ENCODE results near the gene RTEL1. TPM values are rescaled to one million over a fixed set of nuclear protein-coding genes. Genes with fewer than 3 reads are reported as not detected.
A peak's percentile ranks its signal among the peaks of the same experiment; 100 is the strongest.

RTEL1 gene
- total RNA-seq, 5 donors from 2014 or later (not counting 1 experiment from before 2014, with no cell fraction given) = 30.7 to 41.6 (median 36.8) TPM

GRCh38 chr20:63653041-63653973 lies 4.8 kb upstream of the RTEL1 start, which contains the start of gene STMN3:
Gene STMN3, minus strand, starts transcription at chr20:63653424. Its CDS starts 79 bp downstream, at chr20:63653345.
- ChIA-PET CTCF (interaction anchor here in 1 of 2 donors (1.1 kb wide), 1 partner anchor 12 kb away, joined by 8 read pairs; no protein-coding TSS in a partner anchor), POLR2A (no interaction called here)
- Histone ChIP-seq H3K9me3 (no peaks in the 10 kb centered on the region), H3K27me3 (replicated peaks in 1 of 2; ENCODE audit: control insufficient read depth in 2 of 2, extremely low read depth in 1 of 2, insufficient read depth in 2 of 2, low read length in 1 of 2) (peaks cover 0 to 5% of the 10 kb centered on the region in 2 experiments), H3K36me3 (ENCODE audit: control insufficient read depth in 2 of 2, extremely low read depth in 1 of 2, insufficient read depth in 1 of 2, low read length in 1 of 2) (peaks cover 0 to 3% of the 10 kb centered on the region in 2 donors), H3K4me3 (ENCODE audit: control insufficient read depth in 1 of 2, extremely low read depth in 1 of 2, low read length in 1 of 2) (peak within 1 kb of the TSS; percentile 69 to 74), H3K4me1 (ENCODE audit: control insufficient read depth in 1 of 2, extremely low read depth in 1 of 2, insufficient read depth in 2 of 2, low read length in 2 of 2) (peaks cover 13 to 57% of the 10 kb centered on the region in 2 experiments), H3K27ac (ENCODE audit: low read length) (peak within 1 kb of the TSS; percentile 38)
- Mint-ChIP-seq H3K4me3 (peak within 1 kb of the TSS; percentile 74 to 96 (median 78)), H3K9me3 (no peaks in the 10 kb centered on the region), H3K27me3 (no peaks in the 10 kb centered on the region), H3K4me1 (peaks cover 27 to 34% (median 32%) of the 10 kb centered on the region in 3 donors), H3K27ac (peak within 1 kb of the TSS; percentile 80 to 83), H3K36me3 (no peaks in the 10 kb centered on the region)
- WGBS (ENCODE audit: insufficient coverage) = under 1% methylated on average over 43 of the region's 73 CpGs
- peak in 33 of 35 experiments; percentile 26 to 77 (median 55) for DNase-seq
- ATAC-seq (replicated peaks in 1 of 4) = peak; percentile 43 to 53 (median 50)

GRCh38 chr20:63653974-63654668 lies 4.0 kb upstream of the RTEL1 start:
- Histone ChIP-seq H3K36me3 (ENCODE audit: control insufficient read depth in 2 of 2, extremely low read depth in 1 of 2, insufficient read depth in 1 of 2, low read length in 1 of 2) (no peaks in the 10 kb centered on the region), H3K27me3 (replicated peaks in 1 of 2; ENCODE audit: control insufficient read depth in 2 of 2, extremely low read depth in 1 of 2, insufficient read depth in 2 of 2, low read length in 1 of 2) (peaks cover 0 to 5% of the 10 kb centered on the region in 2 experiments), H3K27ac (ENCODE audit: low read length) (peak overlapping the region; percentile 38), H3K9me3 (no peaks in the 10 kb centered on the region), H3K4me3 (ENCODE audit: control insufficient read depth in 1 of 2, extremely low read depth in 1 of 2, low read length in 1 of 2) (peak overlapping the region; percentile 69 to 74), H3K4me1 (ENCODE audit: control insufficient read depth in 1 of 2, extremely low read depth in 1 of 2, insufficient read depth in 2 of 2, low read length in 2 of 2) (peaks cover 13 to 59% of the 10 kb centered on the region in 2 experiments)
- Mint-ChIP-seq H3K27ac (peak overlapping the region; percentile 80 to 83), H3K27me3 (no peaks in the 10 kb centered on the region), H3K4me1 (peaks cover 32 to 41% (median 40%) of the 10 kb centered on the region in 3 donors), H3K9me3 (no peaks in the 10 kb centered on the region), H3K4me3 (peak overlapping the region; percentile 63 to 83 (median 74)), H3K36me3 (no peaks in the 10 kb centered on the region)
- DNase-seq (no peak), ATAC-seq (replicated peaks in 1 of 4) (no peak)
- CTCF ChIA-PET = interaction anchor here (0.6 to 1.1 kb wide), 2 partner anchors 12 to 19 kb away, joined by 3 to 8 read pairs; no protein-coding TSS in a partner anchor
- POLR2A ChIA-PET = no interaction called here
- WGBS (ENCODE audit: insufficient coverage) = 73% methylated on average over 5 of the region's 15 CpGs

GRCh38 chr20:63655249-63655648 lies 2.9 kb upstream of the RTEL1 start:
- no peaks in the 10 kb centered on the region for H3K9me3 Mint-ChIP-seq
- H3K4me3 Mint-ChIP-seq = peak overlapping the region in 1 of 3 donors; percentile 83

GRCh38 chr20:63656451-63656850 lies 1.7 kb upstream of the RTEL1 start:
- ChIA-PET POLR2A (no interaction called here), CTCF (no interaction called here)
- peaks cover 0 to 5% of the 10 kb centered on the region in 2 experiments for H3K27me3 ChIP-seq (replicated peaks in 1 of 2; ENCODE audit: control insufficient read depth in 2 of 2, extremely low read depth in 1 of 2, insufficient read depth in 2 of 2, low read length in 1 of 2)
- no peak overlapping the region for H3K4me3 ChIP-seq (ENCODE audit: control insufficient read depth in 1 of 2, extremely low read depth in 1 of 2, low read length in 1 of 2)
- H3K9me3 Mint-ChIP-seq = no peaks in the 10 kb centered on the region
- ATAC-seq (replicated peaks in 1 of 4) (no peak), DNase-seq (no peak)
- H3K4me1 Mint-ChIP-seq = peaks cover 42 to 46% (median 45%) of the 10 kb centered on the region in 3 donors
- 50% methylated on average over 1 of the region's 3 CpGs for WGBS (ENCODE audit: insufficient coverage)
- peak overlapping the region in 1 of 2 donors; percentile 15 for H3K27ac Mint-ChIP-seq
- H3K36me3 ChIP-seq (ENCODE audit: control insufficient read depth in 2 of 2, extremely low read depth in 1 of 2, insufficient read depth in 1 of 2, low read length in 1 of 2) = peaks cover 5 to 6% of the 10 kb centered on the region in 2 donors
- no peaks in the 10 kb centered on the region for H3K36me3 Mint-ChIP-seq
- peaks cover 13 to 56% of the 10 kb centered on the region in 2 experiments for H3K4me1 ChIP-seq (ENCODE audit: control insufficient read depth in 1 of 2, extremely low read depth in 1 of 2, insufficient read depth in 2 of 2, low read length in 2 of 2)
- no peaks in the 10 kb centered on the region for H3K27me3 Mint-ChIP-seq
- H3K4me3 Mint-ChIP-seq = peak overlapping the region in 2 of 3 donors; percentile 88 to 95
- no peaks in the 10 kb centered on the region for H3K9me3 ChIP-seq
- H3K27ac ChIP-seq (ENCODE audit: low read length) = no peak overlapping the region

More at GRCh38 chr20:63655249-63655648, 2.9 kb upstream of the RTEL1 start:
- ChIA-PET CTCF (no interaction called here), POLR2A (no interaction called here)
- ATAC-seq (replicated peaks in 1 of 4) (no peak), DNase-seq (no peak)
- Histone ChIP-seq H3K4me3 (ENCODE audit: control insufficient read depth in 1 of 2, extremely low read depth in 1 of 2, low read length in 1 of 2) (no peak overlapping the region), H3K27ac (ENCODE audit: low read length) (no peak overlapping the region), H3K36me3 (ENCODE audit: control insufficient read depth in 2 of 2, extremely low read depth in 1 of 2, insufficient read depth in 1 of 2, low read length in 1 of 2) (no peaks in the 10 kb centered on the region), H3K4me1 (ENCODE audit: control insufficient read depth in 1 of 2, extremely low read depth in 1 of 2, insufficient read depth in 2 of 2, low read length in 2 of 2) (peaks cover 13 to 63% of the 10 kb centered on the region in 2 experiments), H3K9me3 (no peaks in the 10 kb centered on the region), H3K27me3 (replicated peaks in 1 of 2; ENCODE audit: control insufficient read depth in 2 of 2, extremely low read depth in 1 of 2, insufficient read depth in 2 of 2, low read length in 1 of 2) (peaks cover 0 to 5% of the 10 kb centered on the region in 2 experiments)
- peaks cover 42 to 51% (median 48%) of the 10 kb centered on the region in 3 donors for H3K4me1 Mint-ChIP-seq
- H3K36me3 Mint-ChIP-seq = no peaks in the 10 kb centered on the region
- no peaks in the 10 kb centered on the region for H3K27me3 Mint-ChIP-seq
- H3K27ac Mint-ChIP-seq = no peak overlapping the region
- WGBS (ENCODE audit: insufficient coverage) = 80% methylated on average over 4 of the region's 4 CpGs

- POLR2A ChIA-PET = no interaction called here
Measured at GRCh38 chr20:63657260-63657936, 714 bp upstream of the RTEL1 start.

More at GRCh38 chr20:63657260-63657936, 714 bp upstream of the RTEL1 start:
- ATAC-seq (replicated peaks in 1 of 4) (no peak), DNase-seq (no peak)
- Histone ChIP-seq H3K4me3 (ENCODE audit: control insufficient read depth in 1 of 2, extremely low read depth in 1 of 2, low read length in 1 of 2) (peak overlapping the region; percentile 27 to 93), H3K36me3 (ENCODE audit: control insufficient read depth in 2 of 2, extremely low read depth in 1 of 2, insufficient read depth in 1 of 2, low read length in 1 of 2) (peaks cover 8 to 12% of the 10 kb centered on the region in 2 donors), H3K4me1 (ENCODE audit: control insufficient read depth in 1 of 2, extremely low read depth in 1 of 2, insufficient read depth in 2 of 2, low read length in 2 of 2) (peaks cover 13 to 48% of the 10 kb centered on the region in 2 experiments), H3K27me3 (replicated peaks in 1 of 2; ENCODE audit: control insufficient read depth in 2 of 2, extremely low read depth in 1 of 2, insufficient read depth in 2 of 2, low read length in 1 of 2) (peaks cover 0 to 5% of the 10 kb centered on the region in 2 experiments), H3K27ac (ENCODE audit: low read length) (peak overlapping the region; percentile 64), H3K9me3 (no peaks in the 10 kb centered on the region)
- H3K4me1 Mint-ChIP-seq = peaks cover 39 to 42% (median 42%) of the 10 kb centered on the region in 3 donors
- no peaks in the 10 kb centered on the region for H3K27me3 Mint-ChIP-seq
- H3K27ac Mint-ChIP-seq = peak overlapping the region; percentile 94 to 98
- CTCF ChIA-PET = interaction anchor here in 1 of 2 donors (1.7 kb wide), 1 partner anchor 15 kb away, joined by 16 read pairs; no protein-coding TSS in a partner anchor
- H3K4me3 Mint-ChIP-seq = peak overlapping the region; percentile 88 to 95 (median 95)
- peaks cover 3% of the 10 kb centered on the region for H3K36me3 Mint-ChIP-seq
- no peaks in the 10 kb centered on the region for H3K9me3 Mint-ChIP-seq
- 67% methylated on average over 25 of the region's 31 CpGs for WGBS (ENCODE audit: insufficient coverage)

All from T-cell (primary cell).